Mucosa of descending colon (tissue), 3 donors: Measurements from ENCODE around the gene SHBG. TPM values are rescaled to one million over a fixed set of nuclear protein-coding genes. Genes with fewer than 3 reads are reported as not detected.
A peak's percentile ranks its signal among the peaks of the same experiment; 100 is the strongest.

ENCODE experiments used
- ATAC-seq: fragments of 200-7000 bp; cut with Tn5 transposase; one replicate; pipeline ENCODE4 v1.9.1; 2020; ENCODE audit warnings: mild to moderate bottlenecking, moderate library complexity
- DNase-seq, 3 donors: peaks; one replicate each; pipeline ENCODE4 v3.0.0-alpha.2; 2020
- H3K36me3 ChIP-seq: fragments of 200-600 bp; one replicate; pipeline ENCODE4 v1.8.0; 2021; ENCODE audit warnings: low read depth, mild to moderate bottlenecking
- H3K4me1 ChIP-seq: fragments of 200-600 bp; one replicate; pipeline ENCODE4 v1.8.0; 2021; ENCODE audit warnings: low read depth, mild to moderate bottlenecking
- H3K4me3 ChIP-seq: fragments of 200-600 bp; one replicate; pipeline ENCODE4 v1.8.0; 2021; ENCODE audit warnings: mild to moderate bottlenecking
- H3K9me3 ChIP-seq: fragments of 200-600 bp; one replicate; pipeline ENCODE4 v1.8.0; 2021; ENCODE audit warnings: mild to moderate bottlenecking
- intact Hi-C, 2 donors: fragments of 100-400 bp; cut with DNase I in 1 of 2; cut with micrococcal nuclease in 1 of 2; formaldehyde crosslinking; loops; one replicate each; pipeline versions ENCODE4 v1.11.0 to v1.11.1; 2022; cut with DNase I, micrococcal nuclease
- total RNA-seq, 3 donors: library from RNA; stranded (reverse); fragmentation: NEBNext Ultra II Directional in 2 of 3; extraction: Animal tissue kit (Norgen Biotek cat#: 25700) in 2 of 3; gene quantifications; one replicate each; pipeline versions ENCODE4 v1.2.1 to v1.2.4, GENCODE V29; 2021 to 2023
- TF ChIP-seq, protein P1 (sequence below): fragments of 200-600 bp; IDR thresholded peaks from one replicate; pipeline ENCODE4 v1.8.0; 2022; ENCODE audit warnings: antibody characterized with exemption, mild to moderate bottlenecking
- donor health status: DM: no; HTN: no; CAD: no; lungs with moderate emphysema.
- donor health status: DM: no; HTN: no; CAD: no.
- donor health status: DM: no; HTN: yes; CAD: no.

The SHBG gene
- total RNA-seq, 3 donors from 2014 or later: 0.25 to 0.89 TPM; not detected in 1

DNA sequence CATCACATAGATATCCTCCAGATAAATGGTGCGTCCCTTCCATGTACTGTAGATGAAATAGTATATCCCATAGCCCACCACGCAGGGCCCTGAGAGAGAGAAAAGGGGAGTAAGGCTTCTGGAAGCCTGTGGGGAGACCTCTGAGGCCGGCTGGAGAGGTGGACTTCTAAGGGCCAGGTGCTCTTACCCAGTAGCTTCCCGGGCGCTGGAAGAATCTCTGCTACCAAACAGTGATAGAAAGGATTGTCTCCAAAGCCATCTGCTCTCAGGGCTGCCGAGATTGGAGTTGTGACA, 3.0 kb upstream of the SHBG start:
- ATAC-seq (no peak), DNase-seq (no peak)
- TF ChIP-seq, protein P1, sequence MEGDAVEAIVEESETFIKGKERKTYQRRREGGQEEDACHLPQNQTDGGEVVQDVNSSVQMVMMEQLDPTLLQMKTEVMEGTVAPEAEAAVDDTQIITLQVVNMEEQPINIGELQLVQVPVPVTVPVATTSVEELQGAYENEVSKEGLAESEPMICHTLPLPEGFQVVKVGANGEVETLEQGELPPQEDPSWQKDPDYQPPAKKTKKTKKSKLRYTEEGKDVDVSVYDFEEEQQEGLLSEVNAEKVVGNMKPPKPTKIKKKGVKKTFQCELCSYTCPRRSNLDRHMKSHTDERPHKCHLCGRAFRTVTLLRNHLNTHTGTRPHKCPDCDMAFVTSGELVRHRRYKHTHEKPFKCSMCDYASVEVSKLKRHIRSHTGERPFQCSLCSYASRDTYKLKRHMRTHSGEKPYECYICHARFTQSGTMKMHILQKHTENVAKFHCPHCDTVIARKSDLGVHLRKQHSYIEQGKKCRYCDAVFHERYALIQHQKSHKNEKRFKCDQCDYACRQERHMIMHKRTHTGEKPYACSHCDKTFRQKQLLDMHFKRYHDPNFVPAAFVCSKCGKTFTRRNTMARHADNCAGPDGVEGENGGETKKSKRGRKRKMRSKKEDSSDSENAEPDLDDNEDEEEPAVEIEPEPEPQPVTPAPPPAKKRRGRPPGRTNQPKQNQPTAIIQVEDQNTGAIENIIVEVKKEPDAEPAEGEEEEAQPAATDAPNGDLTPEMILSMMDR: no peak
- intact Hi-C loops: no loop called here
- peaks cover 9% of the 10 kb centered on the region for H3K4me1 ChIP-seq
- H3K9me3 ChIP-seq: no peaks in the 10 kb centered on the region
- H3K36me3 ChIP-seq: no peaks in the 10 kb centered on the region
- peak overlapping the region; percentile 56 for H3K4me3 ChIP-seq

DNA sequence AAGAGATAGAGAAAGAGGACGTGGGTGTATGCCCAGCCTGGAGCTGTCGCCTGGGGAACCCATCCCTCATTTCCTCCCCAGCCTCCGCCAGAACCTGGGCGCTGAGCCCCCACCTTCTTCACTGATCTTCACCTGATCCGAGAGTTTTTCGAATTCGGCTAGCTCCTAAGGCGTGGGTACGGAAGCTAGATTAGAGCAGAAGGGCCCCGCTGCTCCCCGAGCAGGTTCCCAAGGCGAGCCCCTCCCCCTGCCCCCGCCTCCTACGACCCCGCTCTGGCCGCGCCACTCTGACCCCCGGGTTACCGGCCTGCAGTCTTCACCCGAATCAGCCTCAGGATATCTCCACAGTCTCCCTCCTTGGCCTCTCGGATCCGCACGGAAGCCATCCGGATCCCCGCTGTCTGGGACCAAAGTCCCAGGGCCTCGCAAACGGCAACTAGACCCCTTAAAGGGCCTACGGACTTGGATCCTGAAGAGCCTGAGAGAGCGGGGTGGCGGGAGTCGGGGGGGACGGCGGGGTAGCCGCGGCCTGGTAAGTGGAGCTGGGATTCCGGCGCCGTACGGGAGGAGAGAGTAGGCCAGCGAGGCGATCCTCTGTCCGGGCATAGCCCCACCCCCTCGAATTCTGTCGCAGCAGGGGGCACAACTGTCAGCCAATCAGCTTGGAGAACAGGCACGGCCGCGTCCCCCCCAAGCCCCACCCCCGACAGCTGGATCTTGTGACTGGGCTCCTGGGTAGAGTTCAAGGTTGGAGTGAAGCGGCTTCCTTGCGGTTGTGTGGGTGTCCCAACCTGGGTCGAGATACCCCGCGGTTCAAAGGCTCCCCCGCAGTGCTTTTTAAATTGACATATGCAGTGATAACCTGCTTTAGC, 2.4 kb upstream of the SHBG start, which contains the start of gene SAT2:
TSS of gene SAT2 (minus strand) at position 572 of the 872 bp plus-strand sequence. CDS start at position 386, 186 bp downstream.
- no peaks in the 10 kb centered on the region for H3K36me3 ChIP-seq
- H3K4me3 ChIP-seq: peak within 1 kb of the TSS; percentile 56
- peak; percentile 99 for ATAC-seq
- peak; percentile 95 to 97 (median 96) for DNase-seq
- no peaks in the 10 kb centered on the region for H3K9me3 ChIP-seq
- intact Hi-C loops: no loop called here
- TF ChIP-seq, protein P1: no peak
- peaks cover 9% of the 10 kb centered on the region for H3K4me1 ChIP-seq

DNA sequence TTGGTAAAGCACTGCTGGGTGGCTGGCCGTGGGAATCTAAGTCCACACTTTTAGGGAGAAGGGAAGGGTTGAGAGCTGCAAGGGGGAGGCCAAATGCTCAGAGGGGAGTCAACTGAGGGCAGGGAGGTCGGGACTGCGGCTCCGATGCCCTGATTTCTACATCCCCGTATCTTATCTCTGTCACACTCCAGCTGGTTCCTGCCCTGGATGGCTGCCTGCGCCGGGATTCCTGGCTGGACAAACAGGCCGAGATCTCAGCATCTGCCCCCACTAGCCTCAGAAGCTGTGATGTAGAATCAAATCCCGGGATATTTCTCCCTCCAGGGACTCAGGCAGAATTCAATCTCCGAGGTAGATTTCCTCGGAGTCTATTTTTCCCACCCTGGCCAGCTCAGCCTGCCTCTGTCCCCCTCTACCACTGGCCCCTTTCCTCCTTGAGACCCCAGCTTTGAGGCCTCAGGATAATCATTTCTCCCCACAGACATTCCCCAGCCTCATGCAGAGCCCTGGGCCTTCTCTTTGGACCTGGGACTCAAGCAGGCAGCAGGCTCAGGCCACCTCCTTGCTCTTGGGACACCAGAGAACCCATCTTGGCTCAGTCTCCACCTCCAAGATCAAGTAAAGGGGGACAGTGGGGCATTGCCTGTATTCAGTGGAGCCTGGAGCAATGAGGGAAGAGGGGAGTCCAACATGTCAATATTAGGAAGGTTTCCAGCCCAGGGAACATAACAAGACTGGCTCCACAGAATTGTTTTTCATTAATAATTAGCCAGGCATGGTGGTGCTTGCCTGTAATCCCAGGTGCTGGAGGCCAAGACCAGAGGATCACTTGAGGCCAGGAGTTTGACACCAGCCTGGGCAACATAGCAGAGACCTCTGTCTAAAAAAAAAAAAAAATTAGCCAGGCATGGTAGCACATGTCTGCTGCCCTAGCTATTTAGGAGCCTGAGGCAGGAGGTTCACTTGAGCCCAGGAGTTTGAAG, 1.8 kb downstream of the SHBG start:
- no peak for DNase-seq
- intact Hi-C loops: loop anchor here in 1 of 2 donors (10.0 kb wide), 1 partner anchor 53 kb away; the partner anchor contains the start of genes TP53 and WRAP53
- ATAC-seq: no peak

DNA sequence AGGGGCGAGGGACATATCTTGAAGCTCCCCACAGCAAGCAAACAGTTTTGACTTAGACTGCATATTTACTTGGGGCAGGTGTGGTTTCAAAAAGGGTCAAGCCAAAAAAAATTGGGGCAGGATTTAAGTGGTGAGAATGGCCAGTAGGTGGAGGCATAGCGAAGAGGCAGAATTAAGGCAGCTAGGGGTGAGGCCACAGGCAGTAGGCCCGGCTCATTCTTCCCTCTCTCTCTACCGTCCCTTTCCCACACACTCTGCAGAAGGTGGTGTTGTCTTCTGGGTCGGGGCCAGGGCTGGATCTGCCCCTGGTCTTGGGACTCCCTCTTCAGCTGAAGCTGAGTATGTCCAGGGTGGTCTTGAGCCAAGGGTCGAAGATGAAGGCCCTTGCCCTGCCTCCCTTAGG, 2.6 kb downstream of the SHBG start:
- ATAC-seq: peak; percentile 52

More for the DNA sequence above, 1.8 kb downstream of the SHBG start:
- no peaks in the 10 kb centered on the region for H3K9me3 ChIP-seq
- H3K4me3 ChIP-seq: no peak overlapping the region
- no peaks in the 10 kb centered on the region for H3K36me3 ChIP-seq
- TF ChIP-seq, protein P1: no peak
- H3K4me1 ChIP-seq: peaks cover 6% of the 10 kb centered on the region

DNA sequence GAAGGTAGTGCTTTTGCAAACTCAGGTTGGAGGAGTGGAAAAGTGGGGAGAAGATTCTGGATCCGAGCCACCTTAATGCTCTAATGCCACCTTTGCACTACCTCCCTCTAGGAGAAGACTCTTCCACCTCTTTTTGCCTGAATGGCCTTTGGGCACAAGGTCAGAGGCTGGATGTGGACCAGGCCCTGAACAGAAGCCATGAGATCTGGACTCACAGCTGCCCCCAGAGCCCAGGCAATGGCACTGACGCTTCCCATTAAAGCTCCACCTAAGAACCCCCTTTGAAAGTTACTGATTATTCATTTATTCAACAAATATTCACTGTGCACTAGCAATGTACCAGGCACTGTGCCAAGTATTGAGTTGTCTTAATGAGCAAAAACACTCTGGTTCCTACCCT, 3.2 kb downstream of the SHBG start:
- no peak overlapping the region for H3K4me3 ChIP-seq
- TF ChIP-seq, protein P1: no peak
- intact Hi-C loops: loop anchor here in 1 of 2 donors (10.0 kb wide), 1 partner anchor 52 kb away; the partner anchor contains the start of genes TP53 and WRAP53
- H3K4me1 ChIP-seq: peaks cover 3% of the 10 kb centered on the region
- H3K36me3 ChIP-seq: no peaks in the 10 kb centered on the region
- no peak for DNase-seq
- ATAC-seq: no peak
- H3K9me3 ChIP-seq: no peaks in the 10 kb centered on the region

More for the DNA sequence above, 2.6 kb downstream of the SHBG start:
- Histone ChIP-seq H3K36me3 (no peaks in the 10 kb centered on the region), H3K4me3 (no peak overlapping the region), H3K4me1 (peaks cover 3% of the 10 kb centered on the region), H3K9me3 (no peaks in the 10 kb centered on the region)
- intact Hi-C loops: loop anchor here in 1 of 2 donors (10.0 kb wide), 1 partner anchor 52 kb away; the partner anchor contains the start of genes TP53 and WRAP53
- TF ChIP-seq, protein P1: peak; percentile 16
- DNase-seq: peak in 1 of 3 donors; percentile 52
